IMR-90 (cell line): Measurements from ENCODE around the gene RUNX3. TPM values are rescaled to one million over a fixed set of nuclear protein-coding genes. Genes with fewer than 3 reads are reported as not detected.

Experiments used
- ATAC-seq: fragments of 200-7000 bp; cut with Tn5 transposase; 2 replicates; pipeline ENCODE4 v1.9.1; 2020; ENCODE audit warnings: low read depth, mild to moderate bottlenecking, moderate library complexity
- BruUV-seq: library from RNA; stranded (reverse); fragments of 400-500 nt; replicated peaks from 2 replicates; lab custom pipeline; 2021; lab: Mats Ljungman, UMichigan
- CTCF ChIA-PET: fragments of 300-600 bp; formaldehyde crosslinking; extraction: SDS; loops from one replicate; lab custom pipeline; 2021; ENCODE audit warnings: antibody characterized with exemption; lab: Yijun Ruan, JAX
- POLR2A ChIA-PET: fragments of 300-600 bp; sonication (Branson Sonifier 250); formaldehyde crosslinking; loops from one replicate; lab custom pipeline; 2022; ENCODE audit warnings: antibody characterized with exemption; ENCODE audit not compliant: unreplicated experiment; lab: Charles Lee
- DNase-seq: peaks from one replicate; pipeline ENCODE4 v3.0.0; 2013
- H2AFZ ChIP-seq: replicated peaks from 2 replicates; pipeline ENCODE3; 2013; ENCODE audit warnings: low read length, mild to moderate bottlenecking; ENCODE audit not compliant: poor library complexity
- H2AK5ac ChIP-seq: 2 replicates; pipeline ENCODE4 v1.6.1; 2013; ENCODE audit warnings: low read depth, low read length, inconsistent platforms
- H2AK9ac ChIP-seq: replicated peaks from 2 replicates; pipeline ENCODE3; 2013; ENCODE audit warnings: mild to moderate bottlenecking, low read depth, low read length, moderate library complexity; ENCODE audit not compliant: poor library complexity
- H2BK120ac ChIP-seq: 2 replicates; pipeline ENCODE4 v1.6.1; 2013; ENCODE audit warnings: low read depth, low read length, inconsistent platforms
- H2BK15ac ChIP-seq: 3 replicates; pipeline ENCODE4 v1.6.1; 2013; ENCODE audit warnings: low read depth, low read length, inconsistent platforms
- H2BK20ac ChIP-seq: 2 replicates; pipeline ENCODE4 v1.6.1; 2013; ENCODE audit warnings: low read depth, mild to moderate bottlenecking, inconsistent platforms, low read length, moderate library complexity
- H2BK5ac ChIP-seq: 2 replicates; pipeline ENCODE4 v1.6.1; 2013; ENCODE audit warnings: mild to moderate bottlenecking, low read depth, low read length, inconsistent platforms; ENCODE audit not compliant: poor library complexity, severe bottlenecking
- H3K14ac ChIP-seq: replicated peaks from 2 replicates; pipeline ENCODE4 v1.6.1; 2013; ENCODE audit warnings: low read depth, low read length, inconsistent platforms
- H3K18ac ChIP-seq: 2 replicates; pipeline ENCODE4 v1.6.1; 2013; ENCODE audit warnings: low read depth, low read length, control low read depth
- H3K23ac ChIP-seq: 2 replicates; pipeline ENCODE4 v1.6.1; 2013; ENCODE audit warnings: low read depth, low read length, inconsistent platforms
- H3K27ac ChIP-seq: 2 replicates; pipeline ENCODE4 v1.5.1; 2013; ENCODE audit warnings: mild to moderate bottlenecking, control low read depth, low read length; ENCODE audit not compliant: insufficient read depth
- H3K27me3 ChIP-seq: 2 replicates; pipeline ENCODE4 v1.6.1; 2013; ENCODE audit warnings: low read length; ENCODE audit not compliant: control insufficient read depth, insufficient read depth
- H3K36me3 ChIP-seq: 2 replicates; pipeline ENCODE4 v1.6.1; 2013; ENCODE audit warnings: low read length, mixed read lengths; ENCODE audit not compliant: control insufficient read depth, insufficient read depth
- H3K4ac ChIP-seq: 2 replicates; pipeline ENCODE4 v1.6.1; 2013; ENCODE audit warnings: low read depth, low read length, inconsistent platforms
- H3K4me1 ChIP-seq: 2 replicates; pipeline ENCODE4 v1.6.1; 2013; ENCODE audit warnings: low read length, mixed read lengths; ENCODE audit not compliant: control insufficient read depth, insufficient read depth
- H3K4me2 ChIP-seq: 2 replicates; pipeline ENCODE4 v1.6.1; 2013; ENCODE audit warnings: low read depth, mild to moderate bottlenecking, control low read depth, low read length, moderate library complexity
- H3K4me3 ChIP-seq: 2 replicates; pipeline ENCODE4 v1.5.1; 2013; ENCODE audit warnings: low read depth, mild to moderate bottlenecking, control low read depth, low read length, moderate library complexity; ENCODE audit not compliant: insufficient read depth
- H3K56ac ChIP-seq: 2 replicates; pipeline ENCODE4 v1.6.1; 2013; ENCODE audit warnings: low read length, inconsistent platforms; ENCODE audit not compliant: insufficient read depth; ENCODE audit errors: extremely low read depth
- H3K79me1 ChIP-seq, 2 experiments: 2 replicates each; pipeline ENCODE4 v1.6.1; 2013; ENCODE audit warnings: low read length in 2 of 2, inconsistent platforms in 1 of 2, low read depth in 1 of 2
- H3K9ac ChIP-seq: 2 replicates; pipeline ENCODE4 v1.6.1; 2013; ENCODE audit warnings: low read depth, low read length, control low read depth
- H3K9me1 ChIP-seq: 2 replicates; pipeline ENCODE4 v1.6.1; 2013; ENCODE audit warnings: low read length, inconsistent platforms; ENCODE audit not compliant: insufficient read depth
- H3K9me3 ChIP-seq: 2 replicates; pipeline ENCODE4 v1.6.1; 2013; ENCODE audit warnings: low read length; ENCODE audit not compliant: control insufficient read depth, insufficient read depth
- H4K20me1 ChIP-seq: 2 replicates; pipeline ENCODE4 v1.6.1; 2013; ENCODE audit warnings: low read length, inconsistent platforms; ENCODE audit not compliant: insufficient read depth
- H4K5ac ChIP-seq: 2 replicates; pipeline ENCODE4 v1.6.1; 2013; ENCODE audit warnings: mild to moderate bottlenecking, low read depth, low read length, control low read depth
- H4K8ac ChIP-seq, 2 experiments: 2 replicates each; pipeline ENCODE4 v1.6.1; 2013; ENCODE audit warnings: low read depth in 2 of 2, low read length in 2 of 2, control low read depth in 1 of 2, inconsistent platforms in 1 of 2
- H4K91ac ChIP-seq: 2 replicates; pipeline ENCODE4 v1.6.1; 2013; ENCODE audit warnings: low read depth, low read length, inconsistent platforms; ENCODE audit not compliant: insufficient read depth
- CHD1 ChIP-seq: IDR thresholded peaks from 2 replicates; pipeline ENCODE4 v1.6.1; 2012; ENCODE audit warnings: low read depth, low read length, improper control_type of control experiment
- MAZ ChIP-seq: IDR thresholded peaks from 2 replicates; pipeline ENCODE4 v1.6.1; 2012; ENCODE audit warnings: low read depth, mild to moderate bottlenecking, low read length, improper control_type of control experiment, moderate library complexity, borderline replicate concordance
- MXI1 ChIP-seq: IDR thresholded peaks from 2 replicates; pipeline ENCODE4 v1.6.1; 2012; ENCODE audit warnings: low read depth, mild to moderate bottlenecking, low read length, moderate library complexity, borderline replicate concordance
- NFE2L2 ChIP-seq: fragments of 150-350 bp; IDR thresholded peaks from 2 replicates; pipeline ENCODE4 v1.6.1; 2016; ENCODE audit warnings: low read depth, mild to moderate bottlenecking, low read length
- POLR2A ChIP-seq: IDR thresholded peaks from 2 replicates; pipeline ENCODE4 v1.6.1; 2012; ENCODE audit warnings: mild to moderate bottlenecking, low read depth, low read length
- WGBS, 2 experiments: methylation state at CpG; one replicate each; pipeline versions ENCODE4 v1.1.5 to v1.1.7; 2013; ENCODE audit warnings: missing lambda C conversion rate in 2 of 2; ENCODE audit not compliant: insufficient read length in 1 of 2; ENCODE audit errors: extremely low coverage in 2 of 2; 5-methylcytosine and 5-hydroxymethylcytosine counted together
- dilution Hi-C: fragments of 300-500 bp; cut with HindIII; formaldehyde crosslinking; loops from one replicate; pipeline ENCODE4 v1.14.3; 2018; ENCODE audit warnings: low sequenced_read_pairs; ENCODE audit not compliant: unreplicated experiment
- in situ Hi-C: fragments of 300-500 bp; cut with MboI; formaldehyde crosslinking; loops from 3 replicates; pipeline ENCODE4 v1.14.3; 2019; ENCODE audit warnings: low sequenced_read_pairs, inconsistent platforms, mixed read lengths
- intact Hi-C: fragments of 100-400 bp; cut with micrococcal nuclease; formaldehyde crosslinking; loops from 2 replicates; pipeline ENCODE4 v1.10.0; 2022
- polyA plus RNA-seq, 3 experiments: library from polyadenylated mRNA; depleted of rRNA; stranded (reverse); fragments of >200 nt; gene quantifications; 2 replicates each; pipeline ENCODE4 v1.2.3, GENCODE V29; 2012; ENCODE audit warnings: low replicate concordance in 1 of 3
- total RNA-seq: library from RNA; depleted of rRNA; stranded (reverse); fragments of >200 nt; gene quantifications from 2 replicates; pipeline ENCODE4 v1.2.3, GENCODE V29; 2012

Gene RUNX3
- total and polyA plus RNA-seq, 2 of the 4 experiments (the other 2 are of a cell fraction) = 0.07 TPM; not detected in 1

DNA sequence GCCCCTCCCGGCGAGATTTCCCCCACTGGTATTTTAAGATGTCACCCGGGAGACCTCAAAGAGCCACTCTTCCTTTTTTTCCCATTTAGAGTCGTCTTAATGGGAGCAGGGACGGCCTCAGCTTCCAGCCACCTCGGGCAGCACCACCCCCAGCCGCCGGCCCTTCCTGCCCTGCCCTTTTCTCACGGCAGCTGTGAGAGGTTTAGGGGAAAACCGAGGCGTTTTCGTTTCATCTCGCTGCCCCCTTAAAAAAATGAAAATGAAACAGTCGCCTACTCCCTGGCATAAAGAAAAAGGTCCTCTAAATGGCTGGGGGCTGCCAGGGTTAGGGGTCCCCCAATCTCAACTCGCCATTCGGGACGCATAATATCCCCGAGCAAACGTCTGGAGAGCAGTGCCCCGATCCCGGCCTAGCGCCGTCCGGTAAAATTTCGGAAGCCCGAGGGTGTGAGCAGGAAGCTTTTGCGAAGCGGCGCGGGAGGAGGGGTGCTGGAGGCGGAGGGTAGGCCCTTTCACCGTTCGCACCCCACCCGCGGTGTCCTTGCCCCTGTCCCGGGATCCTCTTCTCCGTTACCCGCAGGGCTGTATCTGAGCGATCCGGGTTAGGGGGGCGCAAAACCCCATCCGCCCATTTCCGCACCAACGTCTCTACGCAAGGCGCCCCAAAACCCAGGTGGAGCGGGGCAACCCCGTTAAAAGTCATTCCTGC lies 1.2 kb downstream of the RUNX3 start (continued):
- TF ChIP-seq CHD1 = no peak

DNA sequence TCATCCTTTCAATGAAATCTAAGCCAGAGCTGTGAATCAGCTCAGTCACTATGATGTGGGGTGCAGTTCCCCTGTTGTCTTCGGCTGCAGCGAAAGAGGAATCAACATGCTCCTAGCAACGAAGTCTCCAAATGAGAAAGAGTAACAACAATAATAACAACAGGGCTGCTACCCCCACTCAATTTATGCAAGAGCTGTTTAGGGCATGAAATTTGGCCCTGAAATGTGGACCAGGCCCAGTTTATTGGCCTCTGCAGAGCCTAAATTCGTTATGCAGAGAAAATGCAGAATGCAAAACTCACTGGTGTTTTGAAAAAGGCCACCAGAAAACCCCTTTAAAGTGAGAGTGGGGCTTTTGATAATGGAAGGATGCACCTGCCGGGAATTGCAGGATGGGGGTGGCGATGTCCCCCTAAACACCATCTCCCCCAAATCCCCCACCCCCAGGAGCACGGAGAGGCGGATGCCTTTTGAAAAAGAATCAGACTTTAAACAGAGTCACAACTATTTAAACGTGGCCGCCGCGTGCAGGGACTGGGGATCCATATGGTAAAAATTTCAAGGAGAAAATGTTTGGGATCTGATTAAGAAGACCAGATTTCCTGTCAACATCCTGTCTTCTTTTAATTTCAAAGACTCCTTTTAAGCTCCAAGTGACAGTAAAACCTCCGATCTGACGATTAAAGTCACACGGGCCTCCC lies 1.9 kb downstream of the RUNX3 start:
- DNase-seq (no peak), ATAC-seq (no peak)
- Histone ChIP-seq H3K4ac (no peak overlapping the region), H3K9me1 (peaks cover 14% of the 10 kb centered on the region), H2AFZ (no peak overlapping the region), H2BK20ac (no peak overlapping the region), H3K79me1 (no peaks in the 10 kb centered on the region), H3K9me3 (peaks cover 2% of the 10 kb centered on the region), H3K27ac (no peak overlapping the region), H2BK5ac (no peak overlapping the region), H3K23ac (no peak overlapping the region; the same call in 1 of the 2 replicates), H2AK5ac (no peak overlapping the region), H4K20me1 (peaks cover 21% of the 10 kb centered on the region), H4K8ac (no peak overlapping the region), H4K5ac (no peak overlapping the region), H3K4me1 (peaks cover 2% of the 10 kb centered on the region; the same call in 1 of the 2 replicates), H3K9ac (no peak overlapping the region), H3K4me3 (no peak overlapping the region; the same call in 1 of the 2 replicates), H3K4me2 (no peak overlapping the region), H3K56ac (no peak overlapping the region), H3K14ac (no peak overlapping the region), H3K36me3 (no peaks in the 10 kb centered on the region), H3K18ac (no peak overlapping the region), H3K27me3 (peaks cover 89% of the 10 kb centered on the region), H4K91ac (no peak overlapping the region), H2BK15ac (no peak overlapping the region), H2BK120ac (no peak overlapping the region), H2AK9ac (no peak overlapping the region)
- TF ChIP-seq POLR2A (no peak), NFE2L2 (no peak), CHD1 (no peak), MXI1 (no peak), MAZ (no peak)
- 60% methylated on average over 1 of the region's 15 CpGs; no CpG with 5 or more reads in 1 of the 2 experiments for WGBS, 2 experiments
- in situ Hi-C loops (no loop called here), intact Hi-C loops (no loop called here), dilution Hi-C loops (no loop called here)
- CTCF ChIA-PET = interaction anchor here (0.6 to 2.3 kb wide), 2 partner anchors 109 to 235 kb away, joined by 8 read pairs; no protein-coding TSS in a partner anchor
- no TSS peak for BruUV-seq
- POLR2A ChIA-PET = no interaction called here
